ENCODE data around the gene PARP8. TPM values are rescaled to one million over a fixed set of nuclear protein-coding genes. Genes with fewer than 3 reads are reported as not detected.
A peak's percentile ranks its signal among the peaks of the same experiment; 100 is the strongest.

Gene PARP8
- total and polyA plus RNA-seq, 7 experiments from 2014 or later, result 45.7 to 188 (median 121) TPM

DNA sequence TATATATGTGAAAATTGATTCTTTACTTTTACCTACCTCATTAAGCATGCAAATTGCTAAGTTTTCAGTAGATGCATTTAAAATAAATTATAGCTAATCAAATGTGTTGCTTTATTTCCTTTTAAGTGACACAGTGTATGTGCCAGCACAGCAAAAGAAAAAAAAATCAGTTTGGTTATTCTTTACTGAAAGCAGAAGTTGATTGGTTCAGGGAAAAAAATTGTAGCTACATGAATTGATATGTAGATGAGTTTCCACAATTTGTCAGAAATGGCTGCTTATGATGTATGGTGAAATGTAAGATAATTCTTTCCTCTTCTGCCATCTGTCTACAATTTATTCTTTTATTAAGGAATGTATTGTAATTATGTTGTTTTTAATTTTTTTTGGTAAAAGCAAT is 57.8 kb downstream of the PARP8 start:
- no peak for ATAC-seq
- Mint-ChIP-seq H3K4me3 (no peak overlapping the region), H3K27me3 (no peaks in the 10 kb centered on the region), H3K36me3 (peaks cover 0 to 13% (median 6%) of the 10 kb centered on the region in 5 donors), H3K9me3 (no peaks in the 10 kb centered on the region), H3K27ac (no peak overlapping the region), H3K4me1 (peaks cover 40 to 88% (median 76%) of the 10 kb centered on the region in 7 donors)
- peaks cover 40 to 42% of the 10 kb centered on the region in 2 donors for H3K4me1 ChIP-seq (ENCODE audit: control insufficient read depth in 2 of 2, insufficient read depth in 2 of 2, low read length in 2 of 2)
- H3K27ac ChIP-seq (ENCODE audit: low read depth, low read length), result no peak overlapping the region
- no peaks in the 10 kb centered on the region for H3K27me3 ChIP-seq (ENCODE audit: control insufficient read depth in 2 of 2, insufficient read depth in 2 of 2, low read length in 2 of 2)
- ChIA-PET POLR2A (interaction anchor here (0.6 to 1.1 kb wide), 4 partner anchors 11 to 66 kb away, joined by 3 to 5 read pairs (median 4); no protein-coding TSS in a partner anchor), CTCF (no interaction called here)
- no peak overlapping the region for H3K4me3 ChIP-seq (ENCODE audit: low read length)
- no peak for DNase-seq
- intact Hi-C loops (cut with micrococcal nuclease), result no loop called here
- no peaks in the 10 kb centered on the region for H3K9me3 ChIP-seq (ENCODE audit: control insufficient read depth in 2 of 3, low read length in 3 of 3)
- no peaks in the 10 kb centered on the region for H3K36me3 ChIP-seq (ENCODE audit: control insufficient read depth in 2 of 3, insufficient read depth in 3 of 3, low read length in 3 of 3)

DNA sequence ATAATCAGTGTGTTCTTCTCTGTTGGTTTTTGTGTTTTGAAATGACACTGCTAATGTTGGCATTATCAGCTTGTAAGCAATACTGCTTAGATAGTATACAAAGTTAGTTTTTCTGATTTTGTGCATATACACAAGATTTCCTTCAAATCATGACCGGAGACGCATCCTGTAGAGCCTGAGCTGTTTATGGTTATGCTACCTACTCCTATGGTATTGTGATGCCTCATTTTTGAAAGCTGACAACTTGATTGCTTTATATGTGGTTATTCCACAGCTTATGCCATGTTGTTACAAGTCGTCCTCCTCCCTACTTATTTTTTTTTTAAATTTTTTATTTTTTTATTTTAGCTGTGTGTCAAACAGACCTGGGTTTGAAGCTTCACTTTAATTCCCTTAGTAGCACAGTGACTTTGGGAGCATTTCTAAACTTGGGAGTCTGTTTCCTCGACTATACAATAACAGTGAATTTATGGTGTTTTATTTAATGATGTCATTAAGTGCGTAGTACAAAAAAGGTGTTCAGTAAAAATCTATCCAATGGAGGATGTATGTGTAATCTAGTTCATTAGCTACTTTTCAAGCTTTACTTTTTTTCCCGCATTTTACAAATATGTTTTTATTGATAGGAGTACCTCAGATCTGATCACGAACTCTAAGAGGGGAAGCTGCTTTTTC is 59.5 kb downstream of the PARP8 start:
- no peaks in the 10 kb centered on the region for H3K9me3 Mint-ChIP-seq
- peaks cover 0 to 11% (median 6%) of the 10 kb centered on the region in 5 donors for H3K36me3 Mint-ChIP-seq
- no peaks in the 10 kb centered on the region for H3K36me3 ChIP-seq (ENCODE audit: control insufficient read depth in 2 of 3, insufficient read depth in 3 of 3, low read length in 3 of 3)
- H3K4me3 Mint-ChIP-seq, result peak overlapping the region in 7 of 10 donors; percentile 9 to 69 (median 54)
- intact Hi-C loops (cut with micrococcal nuclease), result loop anchor here in 1 of 2 donors (2.0 kb wide), 1 partner anchor 13 kb away; no protein-coding TSS in a partner anchor
- H3K27ac ChIP-seq (ENCODE audit: low read depth, low read length), result no peak overlapping the region
- H3K27ac Mint-ChIP-seq, result peak overlapping the region in 7 of 9 donors; percentile 35 to 87 (median 57)
- CTCF ChIA-PET, result interaction anchor here (0.7 to 2.1 kb wide), 3 partner anchors 16 to 64 kb away, joined by 3 to 7 read pairs (median 3); no protein-coding TSS in a partner anchor
- H3K4me1 ChIP-seq (ENCODE audit: control insufficient read depth in 2 of 2, insufficient read depth in 2 of 2, low read length in 2 of 2), result peaks cover 26 to 33% of the 10 kb centered on the region in 2 donors
- no peaks in the 10 kb centered on the region for H3K27me3 Mint-ChIP-seq
- H3K9me3 ChIP-seq (ENCODE audit: control insufficient read depth in 2 of 3, low read length in 3 of 3), result no peaks in the 10 kb centered on the region
- DNase-seq (no peak), ATAC-seq (no peak)
- H3K27me3 ChIP-seq (ENCODE audit: control insufficient read depth in 2 of 2, insufficient read depth in 2 of 2, low read length in 2 of 2), result no peaks in the 10 kb centered on the region
- H3K4me1 Mint-ChIP-seq, result peaks cover 34 to 88% (median 75%) of the 10 kb centered on the region in 7 donors
- H3K4me3 ChIP-seq (ENCODE audit: low read length), result no peak overlapping the region
- POLR2A ChIA-PET, result interaction anchor here (0.6 to 1.2 kb wide), 6 partner anchors 8 to 42 kb away, joined by 3 to 5 read pairs (median 3); no protein-coding TSS in a partner anchor

DNA sequence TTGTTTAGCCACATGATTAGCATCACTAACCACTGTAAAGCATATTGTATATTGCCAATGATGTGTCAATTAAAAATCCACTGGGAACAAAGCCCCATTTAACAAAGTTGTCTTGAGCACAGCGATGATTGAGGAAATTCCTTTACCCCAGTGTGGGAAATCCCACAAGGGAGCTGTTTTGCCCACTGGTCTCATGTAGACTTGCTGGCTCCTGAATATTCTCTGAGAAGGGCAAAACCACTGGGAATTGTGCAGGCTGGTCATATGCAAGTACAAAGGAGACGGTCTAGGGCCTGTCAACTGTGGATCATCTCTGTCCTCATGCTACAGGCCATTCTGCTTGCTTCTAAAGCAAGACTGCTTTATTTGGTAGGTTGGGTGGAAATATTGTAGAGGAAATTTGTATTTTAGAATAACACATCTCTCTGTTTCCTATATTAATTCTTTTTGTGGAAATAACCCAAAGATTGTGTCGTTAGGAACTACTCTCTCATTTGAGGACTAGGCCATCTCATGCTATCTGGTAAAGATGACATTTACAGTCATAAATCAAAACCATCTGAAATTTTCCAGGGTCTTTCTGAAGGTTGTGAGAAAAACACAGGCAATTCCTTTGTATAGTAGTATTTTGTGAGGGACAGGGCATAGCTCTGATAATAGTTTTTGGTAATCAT is 60.2 kb downstream of the PARP8 start:
- H3K36me3 ChIP-seq (ENCODE audit: control insufficient read depth in 2 of 3, insufficient read depth in 3 of 3, low read length in 3 of 3), result no peaks in the 10 kb centered on the region
- peaks cover 37 to 88% (median 72%) of the 10 kb centered on the region in 7 donors for H3K4me1 Mint-ChIP-seq
- no peaks in the 10 kb centered on the region for H3K27me3 Mint-ChIP-seq
- ATAC-seq, result no peak
- H3K9me3 Mint-ChIP-seq, result no peaks in the 10 kb centered on the region
- H3K4me3 ChIP-seq (ENCODE audit: low read length), result no peak overlapping the region
- intact Hi-C loops (cut with micrococcal nuclease), result loop anchor here in 1 of 2 donors (1.0 to 2.0 kb wide), 3 partner anchors 7 to 17 kb away; no protein-coding TSS in a partner anchor
- H3K4me3 Mint-ChIP-seq, result peak overlapping the region in 8 of 10 donors; percentile 27 to 69 (median 60)
- CTCF ChIA-PET, result interaction anchor here (0.7 to 2.1 kb wide), 3 partner anchors 16 to 64 kb away, joined by 3 to 7 read pairs (median 3); no protein-coding TSS in a partner anchor
- H3K4me1 ChIP-seq (ENCODE audit: control insufficient read depth in 2 of 2, insufficient read depth in 2 of 2, low read length in 2 of 2), result peaks cover 26 to 38% of the 10 kb centered on the region in 2 donors
- H3K9me3 ChIP-seq (ENCODE audit: control insufficient read depth in 2 of 3, low read length in 3 of 3), result no peaks in the 10 kb centered on the region
- H3K27ac ChIP-seq (ENCODE audit: low read depth, low read length), result no peak overlapping the region
- H3K27me3 ChIP-seq (ENCODE audit: control insufficient read depth in 2 of 2, insufficient read depth in 2 of 2, low read length in 2 of 2), result no peaks in the 10 kb centered on the region
- peaks cover 0 to 12% (median 5%) of the 10 kb centered on the region in 5 donors for H3K36me3 Mint-ChIP-seq
- DNase-seq, result no peak
- peak overlapping the region in 8 of 9 donors; percentile 27 to 87 (median 62) for H3K27ac Mint-ChIP-seq
- POLR2A ChIA-PET, result interaction anchor here (0.6 to 1.4 kb wide), 5 partner anchors 8 to 42 kb away, joined by 3 to 5 read pairs (median 3); no protein-coding TSS in a partner anchor

DNA sequence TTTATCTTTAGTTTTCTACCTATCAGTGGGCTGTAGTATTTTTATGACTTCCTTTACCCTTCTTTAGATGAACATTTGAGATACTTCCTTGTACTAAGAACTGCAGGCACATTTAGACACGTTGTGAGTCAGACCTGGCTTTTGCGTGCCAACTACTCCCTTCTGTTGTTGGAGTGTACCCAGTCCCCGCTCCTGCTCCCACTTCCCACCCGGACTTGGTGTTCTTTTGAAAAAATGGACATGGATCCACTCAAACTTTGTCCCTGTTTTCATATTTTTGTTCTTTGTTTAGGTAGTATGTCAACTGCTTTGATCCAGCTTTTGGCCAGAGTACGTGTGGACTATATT is 60.7 kb downstream of the PARP8 start:
- POLR2A ChIA-PET, result interaction anchor here (1.0 to 1.4 kb wide), 2 partner anchors 8 to 18 kb away, joined by 3 to 4 read pairs; no protein-coding TSS in a partner anchor
- intact Hi-C loops (cut with micrococcal nuclease), result loop anchor here in 1 of 2 donors (1.0 to 2.0 kb wide), 3 partner anchors 8 to 16 kb away; no protein-coding TSS in a partner anchor

DNA sequence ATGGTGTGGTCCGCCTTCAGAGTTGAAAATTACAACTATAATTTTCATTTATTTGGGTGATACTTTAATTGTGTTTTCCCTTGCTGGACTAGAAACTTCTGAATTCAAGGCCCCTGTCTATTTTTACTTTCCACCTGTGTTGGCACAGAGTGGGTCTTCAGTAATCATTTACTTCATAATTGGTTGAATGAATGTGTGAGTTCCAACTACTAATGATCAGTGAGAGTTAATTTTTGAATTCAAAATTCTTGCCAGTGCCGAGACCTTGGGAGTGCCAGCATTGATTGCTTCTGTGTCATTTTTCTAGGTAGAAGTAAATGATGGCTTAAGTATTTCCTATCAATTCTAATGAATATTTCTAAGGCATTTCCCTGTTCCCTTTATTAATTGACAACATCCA is 61.4 kb downstream of the PARP8 start:
- peaks cover 29 to 88% (median 65%) of the 10 kb centered on the region in 7 donors for H3K4me1 Mint-ChIP-seq
- H3K27ac Mint-ChIP-seq, result peak overlapping the region in 3 of 9 donors; percentile 18 to 49 (median 35)
- no peaks in the 10 kb centered on the region for H3K36me3 ChIP-seq (ENCODE audit: control insufficient read depth in 2 of 3, insufficient read depth in 3 of 3, low read length in 3 of 3)
- no peak overlapping the region for H3K4me3 ChIP-seq (ENCODE audit: low read length)
- no peak for DNase-seq
- H3K27me3 ChIP-seq (ENCODE audit: control insufficient read depth in 2 of 2, insufficient read depth in 2 of 2, low read length in 2 of 2), result no peaks in the 10 kb centered on the region
- peak overlapping the region in 1 of 10 donors; percentile 32 for H3K4me3 Mint-ChIP-seq
- no peaks in the 10 kb centered on the region for H3K27me3 Mint-ChIP-seq
- no peaks in the 10 kb centered on the region for H3K9me3 ChIP-seq (ENCODE audit: control insufficient read depth in 2 of 3, low read length in 3 of 3)
- ChIA-PET CTCF (no interaction called here), POLR2A (interaction anchor here (1.4 kb wide), 1 partner anchor 18 kb away, joined by 3 read pairs; no protein-coding TSS in a partner anchor)
- H3K36me3 Mint-ChIP-seq, result peaks cover 0 to 12% (median 5%) of the 10 kb centered on the region in 5 donors
- H3K9me3 Mint-ChIP-seq, result no peaks in the 10 kb centered on the region
- intact Hi-C loops (cut with micrococcal nuclease), result loop anchor here in 1 of 2 donors (1.0 to 2.0 kb wide), 3 partner anchors 9 to 15 kb away; no protein-coding TSS in a partner anchor
- no peak overlapping the region for H3K27ac ChIP-seq (ENCODE audit: low read depth, low read length)
- ATAC-seq, result no peak
- H3K4me1 ChIP-seq (ENCODE audit: control insufficient read depth in 2 of 2, insufficient read depth in 2 of 2, low read length in 2 of 2), result peaks cover 19 to 33% of the 10 kb centered on the region in 2 donors

More for the DNA sequence above, 60.7 kb downstream of the PARP8 start:
- H3K36me3 ChIP-seq (ENCODE audit: control insufficient read depth in 2 of 3, insufficient read depth in 3 of 3, low read length in 3 of 3), result no peaks in the 10 kb centered on the region
- no peaks in the 10 kb centered on the region for H3K27me3 ChIP-seq (ENCODE audit: control insufficient read depth in 2 of 2, insufficient read depth in 2 of 2, low read length in 2 of 2)
- H3K36me3 Mint-ChIP-seq, result peaks cover 0 to 12% (median 5%) of the 10 kb centered on the region in 5 donors
- H3K9me3 ChIP-seq (ENCODE audit: control insufficient read depth in 2 of 3, low read length in 3 of 3), result no peaks in the 10 kb centered on the region
- CTCF ChIA-PET, result interaction anchor here (1.3 to 2.1 kb wide), 2 partner anchors 15 to 18 kb away, joined by 3 to 7 read pairs; no protein-coding TSS in a partner anchor
- no peaks in the 10 kb centered on the region for H3K9me3 Mint-ChIP-seq
- ATAC-seq (peak; percentile 63), DNase-seq (no peak)
- H3K4me1 ChIP-seq (ENCODE audit: control insufficient read depth in 2 of 2, insufficient read depth in 2 of 2, low read length in 2 of 2), result peaks cover 26 to 38% of the 10 kb centered on the region in 2 donors
- H3K27ac Mint-ChIP-seq, result peak overlapping the region in 8 of 9 donors; percentile 27 to 87 (median 62)
- H3K27ac ChIP-seq (ENCODE audit: low read depth, low read length), result no peak overlapping the region
- no peaks in the 10 kb centered on the region for H3K27me3 Mint-ChIP-seq
- H3K4me3 ChIP-seq (ENCODE audit: low read length), result no peak overlapping the region
- H3K4me3 Mint-ChIP-seq, result peak overlapping the region in 9 of 10 donors; percentile 27 to 69 (median 58)
- peaks cover 35 to 88% (median 71%) of the 10 kb centered on the region in 7 donors for H3K4me1 Mint-ChIP-seq

DNA sequence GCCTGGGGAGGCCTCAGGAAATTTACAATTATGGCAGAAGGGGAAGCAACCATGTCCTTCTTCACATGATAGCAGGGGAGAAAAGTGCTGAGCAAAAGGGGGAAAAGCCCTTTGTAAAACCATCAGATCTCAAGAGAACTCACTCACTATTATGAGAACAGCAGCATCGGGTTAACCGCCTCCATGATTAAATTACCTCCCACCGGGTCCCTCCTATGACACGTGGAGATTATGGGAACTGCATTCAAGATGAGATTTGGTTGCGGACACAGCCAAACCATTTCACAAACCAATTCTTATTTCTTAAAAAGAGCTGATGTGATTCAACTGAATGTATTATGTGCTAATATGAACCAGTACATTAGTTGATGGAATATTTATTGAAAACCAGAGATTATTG is 63.9 kb downstream of the PARP8 start:
- no peak for DNase-seq
- Histone ChIP-seq H3K9me3 (ENCODE audit: control insufficient read depth in 2 of 3, low read length in 3 of 3) (no peaks in the 10 kb centered on the region), H3K4me1 (ENCODE audit: control insufficient read depth in 2 of 2, insufficient read depth in 2 of 2, low read length in 2 of 2) (peaks cover 19 to 36% of the 10 kb centered on the region in 2 donors), H3K4me3 (ENCODE audit: low read length) (no peak overlapping the region), H3K27me3 (ENCODE audit: control insufficient read depth in 2 of 2, insufficient read depth in 2 of 2, low read length in 2 of 2) (no peaks in the 10 kb centered on the region), H3K27ac (ENCODE audit: low read depth, low read length) (no peak overlapping the region), H3K36me3 (ENCODE audit: control insufficient read depth in 2 of 3, insufficient read depth in 3 of 3, low read length in 3 of 3) (no peaks in the 10 kb centered on the region)
- ChIA-PET CTCF (interaction anchor here (1.2 kb wide), 2 partner anchors 11 to 28 kb away, joined by 3 to 5 read pairs; no protein-coding TSS in a partner anchor), POLR2A (interaction anchor here (1.3 to 1.5 kb wide), 2 partner anchors 10 to 14 kb away, joined by 3 read pairs; no protein-coding TSS in a partner anchor)
- no peak for ATAC-seq
- H3K27ac Mint-ChIP-seq, result peak overlapping the region in 1 of 9 donors; percentile 57
- H3K4me3 Mint-ChIP-seq, result no peak overlapping the region
- intact Hi-C loops (cut with micrococcal nuclease), result no loop called here
- H3K9me3 Mint-ChIP-seq, result no peaks in the 10 kb centered on the region
- H3K4me1 Mint-ChIP-seq, result peaks cover 32 to 93% (median 66%) of the 10 kb centered on the region in 7 donors
- H3K27me3 Mint-ChIP-seq, result no peaks in the 10 kb centered on the region
- peaks cover 0 to 19% (median 5%) of the 10 kb centered on the region in 5 donors for H3K36me3 Mint-ChIP-seq

All from naive thymus-derived CD4-positive, alpha-beta T cell (primary cell).